H1 (cell line): Measurements from ENCODE around the gene DIPK1B. TPM values are rescaled to one million over a fixed set of nuclear protein-coding genes. Genes with fewer than 3 reads are reported as not detected.
A peak's percentile ranks its signal among the peaks of the same experiment; 100 is the strongest.

Experiments
- CTCF ChIA-PET: fragments of 300-600 bp; sonication (Branson Sonifier 250); formaldehyde crosslinking; loops from one replicate; lab custom pipeline; 2021; ENCODE audit not compliant: partially characterized antibody; lab: Charles Lee
- POLR2A ChIA-PET: fragments of 300-600 bp; sonication (Branson Sonifier 250); formaldehyde crosslinking; loops from one replicate; lab custom pipeline; 2021; ENCODE audit warnings: inconsistent platforms; ENCODE audit not compliant: partially characterized antibody; lab: Charles Lee
- DNase-seq, 2 experiments: peaks; one replicate each; pipeline versions ENCODE4 v3.0.0 to v3.0.0-alpha.2; 2010 to 2022; ENCODE audit warnings: low spot score in 2 of 2, low read depth in 1 of 2, mixed read lengths in 1 of 2
- FAIRE-seq: peaks from 2 replicates; lab custom pipeline; 2011; peaks lifted over from hg19 to GRCh38; lab: Jason Lieb, UNC
- H2AFZ ChIP-seq: 2 replicates; pipeline ENCODE4 v1.8.1; 2012; ENCODE audit warnings: low read length, inconsistent platforms
- H2AK5ac ChIP-seq: 2 replicates; pipeline ENCODE4 v1.6.1; 2013; ENCODE audit warnings: low read depth, low read length
- H2BK120ac ChIP-seq: replicated peaks from 2 replicates; pipeline ENCODE3; 2013; ENCODE audit warnings: low read depth, low read length, inconsistent platforms
- H2BK12ac ChIP-seq: 2 replicates; pipeline ENCODE4 v1.6.1; 2013; ENCODE audit warnings: low read depth, low read length
- H2BK15ac ChIP-seq: 2 replicates; pipeline ENCODE4 v1.6.1; 2013; ENCODE audit warnings: low read length
- H2BK20ac ChIP-seq: 2 replicates; pipeline ENCODE4 v1.6.1; 2013; ENCODE audit warnings: low read length
- H2BK5ac ChIP-seq: 2 replicates; pipeline ENCODE4 v1.6.1; 2013; ENCODE audit warnings: low read depth, low read length
- H3K14ac ChIP-seq: 2 replicates; pipeline ENCODE4 v1.6.1; 2013; ENCODE audit warnings: inconsistent platforms; ENCODE audit not compliant: insufficient read length
- H3K18ac ChIP-seq: 2 replicates; pipeline ENCODE4 v1.6.1; 2013; ENCODE audit warnings: low read length; ENCODE audit errors: extremely low read depth
- H3K23ac ChIP-seq: 2 replicates; pipeline ENCODE4 v1.6.1; 2013; ENCODE audit warnings: inconsistent platforms; ENCODE audit not compliant: insufficient read length
- H3K23me2 ChIP-seq: 2 replicates; pipeline ENCODE4 v1.6.1; 2013; ENCODE audit warnings: low read depth, low read length
- H3K27ac ChIP-seq: 2 replicates; pipeline ENCODE4 v1.6.1; 2011; ENCODE audit warnings: low read depth, low read length, inconsistent platforms
- H3K27me3 ChIP-seq, 4 experiments: replicated peaks in 1 of 4; 1 replicate in 1 of 4; 2 replicates in 3 of 4; pipeline versions ENCODE4 v1.6.1 to v1.8.1; 2011 to 2013; ENCODE audit warnings: low read length in 3 of 4, mild to moderate bottlenecking in 3 of 4, inconsistent platforms in 2 of 4, mixed read lengths in 2 of 4, moderate library complexity in 1 of 4; ENCODE audit not compliant: control insufficient read depth in 3 of 4, insufficient read depth in 3 of 4; ENCODE audit errors: extremely low read depth in 1 of 4
- H3K36me3 ChIP-seq, 4 experiments: 2 replicates each; pipeline versions ENCODE4 v1.6.1 to v1.8.1; 2011 to 2013; ENCODE audit warnings: mild to moderate bottlenecking in 4 of 4, low read length in 3 of 4, moderate library complexity in 2 of 4, control low read depth in 1 of 4, inconsistent platforms in 1 of 4; ENCODE audit not compliant: insufficient read depth in 4 of 4, control insufficient read depth in 2 of 4
- H3K4ac ChIP-seq: replicated peaks from 2 replicates; pipeline ENCODE3; 2013; ENCODE audit warnings: low read length, low read depth, mixed read lengths, inconsistent platforms; ENCODE audit not compliant: insufficient read length
- H3K4me1 ChIP-seq, 4 experiments: replicated peaks in 1 of 4; 1 replicate in 1 of 4; 2 replicates in 3 of 4; pipeline versions ENCODE4 v1.6.1 to v1.8.1; 2011 to 2013; ENCODE audit warnings: low read length in 3 of 4, inconsistent platforms in 2 of 4, mixed read lengths in 1 of 4; ENCODE audit not compliant: insufficient read depth in 4 of 4, control insufficient read depth in 3 of 4
- H3K4me2 ChIP-seq, 2 experiments: 2 replicates each; pipeline versions ENCODE4 v1.6.1 to v1.8.1; 2011 to 2013; ENCODE audit warnings: low read depth in 2 of 2, low read length in 2 of 2, control low read depth in 1 of 2, inconsistent platforms in 1 of 2, mild to moderate bottlenecking in 1 of 2; ENCODE audit not compliant: insufficient read depth in 1 of 2
- H3K4me3 ChIP-seq, 4 experiments: fragments of 200-600, 300-600 bp in 1 of 4; sonication (generic), shearing (Covaris generic), sonication (Bioruptor Twin) in 1 of 4; 2 replicates each; pipeline versions ENCODE4 v1.5.1 to v1.8.1; 2011 to 2016; ENCODE audit warnings: low read length in 4 of 4, low read depth in 3 of 4, control low read depth in 2 of 4, inconsistent platforms in 2 of 4, mild to moderate bottlenecking in 2 of 4, mixed read lengths in 1 of 4, moderate library complexity in 1 of 4; ENCODE audit not compliant: insufficient read depth in 2 of 4; ENCODE audit errors: extremely low read depth in 1 of 4
- H3K56ac ChIP-seq: replicated peaks from 2 replicates; pipeline ENCODE3; 2013; ENCODE audit warnings: low read depth, mild to moderate bottlenecking, mixed read lengths, low read length, inconsistent platforms; ENCODE audit not compliant: insufficient read length
- H3K79me1 ChIP-seq: 2 replicates; pipeline ENCODE4 v1.6.1; 2013; ENCODE audit warnings: low read depth, low read length, control low read depth
- H3K79me2 ChIP-seq, 2 experiments: 2 replicates each; pipeline versions ENCODE4 v1.6.1 to v1.8.1; 2012 to 2013; ENCODE audit warnings: low read length in 2 of 2, mild to moderate bottlenecking in 2 of 2, inconsistent platforms in 1 of 2; ENCODE audit not compliant: insufficient read depth in 2 of 2, control insufficient read depth in 1 of 2
- H3K9ac ChIP-seq, 4 experiments: replicated peaks in 1 of 4; 1 replicate in 1 of 4; 2 replicates in 3 of 4; pipeline versions ENCODE4 v1.6.1 to v1.8.1; 2011 to 2013; ENCODE audit warnings: low read depth in 3 of 4, low read length in 3 of 4, control low read depth in 2 of 4, mild to moderate bottlenecking in 2 of 4, moderate library complexity in 2 of 4, inconsistent platforms in 1 of 4; ENCODE audit errors: extremely low read depth in 1 of 4
- H3K9me3 ChIP-seq, 2 experiments: 2 replicates each; pipeline versions ENCODE4 v1.6.1 to v1.8.1; 2012 to 2013; ENCODE audit warnings: mild to moderate bottlenecking in 2 of 2, moderate library complexity in 2 of 2, control low read depth in 1 of 2, inconsistent platforms in 1 of 2, low read depth in 1 of 2, low read length in 1 of 2, mixed read lengths in 1 of 2; ENCODE audit not compliant: insufficient read depth in 2 of 2
- H4K20me1 ChIP-seq, 2 experiments: replicated peaks in 1 of 2; 2 replicates each; pipeline versions ENCODE3 to v1.8.1; 2011 to 2013; ENCODE audit warnings: inconsistent platforms in 2 of 2, low read length in 2 of 2, mild to moderate bottlenecking in 1 of 2; ENCODE audit not compliant: insufficient read depth in 2 of 2, control insufficient read depth in 1 of 2
- H4K5ac ChIP-seq: 2 replicates; pipeline ENCODE4 v1.6.1; 2013; ENCODE audit warnings: low read length, low read depth, mixed read lengths, inconsistent platforms; ENCODE audit not compliant: insufficient read length
- H4K8ac ChIP-seq: 2 replicates; pipeline ENCODE4 v1.8.0; 2013; ENCODE audit warnings: mild to moderate bottlenecking, moderate library complexity, low read length, inconsistent platforms; ENCODE audit not compliant: insufficient read depth; ENCODE audit errors: extremely low read depth
- H4K91ac ChIP-seq: replicated peaks from 2 replicates; pipeline ENCODE3; 2013; ENCODE audit warnings: low read length, mixed read lengths, inconsistent platforms; ENCODE audit not compliant: insufficient read length
- CHD1 ChIP-seq: IDR thresholded peaks from 2 replicates; pipeline ENCODE4 v1.6.1; 2012; ENCODE audit warnings: low read depth, low read length, improper control_type of control experiment
- GABPA ChIP-seq: IDR thresholded peaks from 2 replicates; pipeline ENCODE4 v1.6.1; 2011; ENCODE audit warnings: mild to moderate bottlenecking, low read length, moderate library complexity, borderline replicate concordance; ENCODE audit not compliant: insufficient read depth
- GTF2F1 ChIP-seq: IDR thresholded peaks from 2 replicates; pipeline ENCODE4 v1.6.1; 2012; ENCODE audit warnings: low read depth, low read length, improper control_type of control experiment, borderline replicate concordance
- MAFK ChIP-seq: IDR thresholded peaks from 2 replicates; pipeline ENCODE4 v1.6.1; 2012; ENCODE audit warnings: low read depth, mild to moderate bottlenecking, improper control_type of control experiment, low read length
- RFX5 ChIP-seq: IDR thresholded peaks from 2 replicates; pipeline ENCODE4 v1.6.1; 2011; ENCODE audit warnings: low read depth, low read length, improper control_type of control experiment, borderline replicate concordance
- WGBS, 2 experiments: shearing (Covaris generic) in 1 of 2; methylation state at CpG; one replicate each; pipeline versions ENCODE4 v1.1.6 to v1.1.7; 2013 to 2015; ENCODE audit warnings: low lambda C conversion rate in 2 of 2, mixed read lengths in 2 of 2, inconsistent platforms in 1 of 2, low coverage in 1 of 2, missing lambda C conversion rate in 1 of 2; ENCODE audit not compliant: insufficient replicate concordance in 2 of 2, insufficient coverage in 1 of 2, insufficient read length in 1 of 2; ENCODE audit errors: extremely low coverage in 1 of 2, missing lambda C conversion rate in 1 of 2; 5-methylcytosine and 5-hydroxymethylcytosine counted together
- polyA plus RNA-seq, 7 experiments: library from polyadenylated mRNA; depleted of rRNA in 3 of 7; stranded (reverse) in 5 of 7; unstranded in 2 of 7; fragments of >200 nt in 5 of 7; fragments of 200-250 nt in 2 of 7; gene quantifications; 1 replicate in 5 of 7; 2 replicates in 1 of 7; 4 replicates in 1 of 7; pipeline versions ENCODE4 v1.2.1 to v1.2.3, GENCODE V29; 2011 to 2013; ENCODE audit warnings: missing spikeins in 2 of 7, mixed read lengths in 2 of 7
- total RNA-seq: library from RNA; stranded (reverse); fragmentation: NEBNext Ultra II Directional; extraction: Animal tissue kit (Norgen Biotek cat#: 25700); gene quantifications from 2 replicates; pipeline ENCODE4 v1.2.1, GENCODE V29; 2021

The DIPK1B gene
- total and polyA plus RNA-seq, 2 of the 8 experiments (the other 6 are each of a cell fraction or from before 2014, with no cell fraction given), result 32.3 to 64.8 TPM

GRCh38 chr9:136729144-136729543 lies 16.8 kb downstream of the DIPK1B start:
- peaks cover 3 to 16% (median 5%) of the 10 kb centered on the region in 4 experiments for H3K4me1 ChIP-seq
- 0 out of 2 replicates have a peak overlapping the region, but pooled peaks have one; percentile 3 for H4K8ac ChIP-seq
- no peak overlapping the region for H3K14ac ChIP-seq
- DNase-seq (no peak), FAIRE-seq (no peak)
- no peak overlapping the region for H2AK5ac ChIP-seq
- no peak overlapping the region for H2BK12ac ChIP-seq
- ChIA-PET POLR2A (interaction anchor here (0.6 to 14.1 kb wide), 17 partner anchors 9 to 470 kb away, joined by 3 to 223 read pairs (median 4); partner anchors contain the start of genes AGPAT2, DIPK1B, LCN10 and LCN15), CTCF (interaction anchor here (0.9 to 6.8 kb wide), 13 partner anchors 9 to 339 kb away, joined by 3 to 62 read pairs (median 5); partner anchors contain the start of genes LCN10 and LCN8)
- no peak overlapping the region for H3K9ac ChIP-seq
- no peak overlapping the region for H3K23ac ChIP-seq
- 75% methylated on average over 7 of the region's 7 CpGs; no CpG with 5 or more reads in 1 of the 2 experiments for WGBS, 2 experiments
- H2BK15ac ChIP-seq, result 0 out of 2 replicates have a peak overlapping the region, but pooled peaks have one; percentile 72
- H3K56ac ChIP-seq, result no peak overlapping the region
- no peak overlapping the region for H3K18ac ChIP-seq
- no peaks in the 10 kb centered on the region for H3K9me3 ChIP-seq
- H3K27ac ChIP-seq, result no peak overlapping the region
- no peak overlapping the region for H2AFZ ChIP-seq
- TF ChIP-seq RFX5 (no peak), GTF2F1 (no peak), CHD1 (no peak), GABPA (0 out of 2 replicates have a peak, but pooled peaks have one; percentile 3), MAFK (no peak)
- H2BK120ac ChIP-seq, result no peak overlapping the region
- peaks cover 8 to 36% of the 10 kb centered on the region in 2 experiments for H3K79me2 ChIP-seq
- no peak overlapping the region for H2BK20ac ChIP-seq
- peaks cover 11% of the 10 kb centered on the region; the same call in 1 of the 2 replicates for H3K79me1 ChIP-seq
- H4K20me1 ChIP-seq, result peaks cover 19 to 26% of the 10 kb centered on the region in 2 experiments
- no peak overlapping the region for H4K91ac ChIP-seq
- H2BK5ac ChIP-seq, result no peak overlapping the region
- H3K4me3 ChIP-seq, result peak overlapping the region; percentile 89 to 98 (median 95)
- H3K4me2 ChIP-seq, result peak overlapping the region; percentile 88 to 90
- H3K27me3 ChIP-seq, result peaks cover 0 to 9% (median 5%) of the 10 kb centered on the region in 4 experiments; a peak in 5 of 7 replicates
- H4K5ac ChIP-seq, result peak overlapping the region; percentile 27
- H3K4ac ChIP-seq, result peak overlapping the region; percentile 89
- peaks cover 13% of the 10 kb centered on the region; the same call in 1 of the 2 replicates for H3K23me2 ChIP-seq
- peaks cover 14 to 26% (median 22%) of the 10 kb centered on the region in 4 experiments for H3K36me3 ChIP-seq
